ENCODE measurements around the gene HK3.

Gene HK3

GRCh38 chr5:176901260-176902101 is 2.3 kb upstream of the HK3 start:
- DNase-seq = no peak

- no peak for DNase-seq
These were observed 1.6 kb upstream of the HK3 start for GRCh38 chr5:176900780-176901204.

GRCh38 chr5:176899946-176900779 is 1.0 kb upstream of the HK3 start:
- no peak for DNase-seq

GRCh38 chr5:176897263-176897662 is 1.9 kb downstream of the HK3 start:
- DNase-seq = no peak

- no peak for DNase-seq
These were observed 3.3 kb downstream of the HK3 start for GRCh38 chr5:176895831-176896230.

- DNase-seq = no peak
These were observed 4.8 kb downstream of the HK3 start for GRCh38 chr5:176894298-176894697.

GRCh38 chr5:176892663-176893062 is 6.5 kb downstream of the HK3 start:
- no peak for DNase-seq

- DNase-seq = no peak
These were observed 7.7 kb downstream of the HK3 start for GRCh38 chr5:176891331-176891958.

GRCh38 chr5:176890455-176891330 is 8.5 kb downstream of the HK3 start:
- no peak for DNase-seq

- DNase-seq = no peak
These were observed 9.5 kb downstream of the HK3 start for GRCh38 chr5:176889321-176890280.

GRCh38 chr5:176888865-176889165 is 10.3 kb downstream of the HK3 start:
- DNase-seq = no peak

- DNase-seq = no peak
These were observed 10.9 kb downstream of the HK3 start for GRCh38 chr5:176888016-176888864.

- no peak for DNase-seq
These were observed 11.8 kb downstream of the HK3 start for GRCh38 chr5:176887252-176887849.

GRCh38 chr5:176886336-176887251 is 12.6 kb downstream of the HK3 start:
- no peak for DNase-seq

GRCh38 chr5:176884571-176884890 is 14.6 kb downstream of the HK3 start:
- no peak for DNase-seq

GRCh38 chr5:176883700-176884570 is 15.2 kb downstream of the HK3 start:
- DNase-seq = no peak

GRCh38 chr5:176882567-176882903 is 16.6 kb downstream of the HK3 start:
- no peak for DNase-seq

Data from T-helper 9 cell (primary cell).